Psoas muscle (tissue), 8 donors: ENCODE results near the gene RIPOR2. TPM values are rescaled to one million over a fixed set of nuclear protein-coding genes. Genes with fewer than 3 reads are reported as not detected.

ENCODE experiments used
- ATAC-seq, 4 donors: fragments of 200-7000 bp; cut with Tn5 transposase; one replicate each; pipeline ENCODE4 v1.9.1; 2020; ENCODE audit warnings: moderate library complexity in 3 of 4, mild to moderate bottlenecking in 2 of 4
- DNase-seq, 2 donors: peaks; one replicate each; pipeline ENCODE4 v3.0.0-alpha.2; 2020
- H3K27ac ChIP-seq: fragments of 200-600 bp; one replicate; pipeline ENCODE4 v1.8.0; 2022
- H3K27me3 ChIP-seq, 3 donors: fragments of 200-600 bp in 1 of 3; one replicate each; pipeline versions ENCODE4 v1.6.1 to v1.8.0; 2013 to 2022; ENCODE audit warnings: low read length in 2 of 3, mild to moderate bottlenecking in 2 of 3, moderate library complexity in 1 of 3; ENCODE audit not compliant: insufficient read depth in 3 of 3
- H3K36me3 ChIP-seq, 2 donors: fragments of 200-600 bp in 1 of 2; one replicate each; pipeline versions ENCODE4 v1.6.1 to v1.8.0; 2013 to 2022; ENCODE audit warnings: low read depth in 1 of 2, mild to moderate bottlenecking in 1 of 2, moderate library complexity in 1 of 2; ENCODE audit not compliant: insufficient read depth in 1 of 2
- H3K4me1 ChIP-seq: fragments of 200-600 bp; one replicate; pipeline ENCODE4 v1.8.0; 2022
- H3K4me3 ChIP-seq: fragments of 200-600 bp; one replicate; pipeline ENCODE4 v1.8.0; 2022; ENCODE audit warnings: mild to moderate bottlenecking
- H3K9me3 ChIP-seq: fragments of 200-600 bp; one replicate; pipeline ENCODE4 v1.8.0; 2022
- WGBS, 3 donors: extraction: QIAGEN DNeasy Blood & Tissue Kit; methylation state at CpG; one replicate each; pipeline versions ENCODE4 v1.1.6 to v1.1.7; 2013; 5-methylcytosine and 5-hydroxymethylcytosine counted together
- intact Hi-C, 2 donors: fragments of 100-400 bp; cut with DNase I; formaldehyde crosslinking; loops; one replicate each; pipeline versions ENCODE4 v1.11.0 to v1.14.2; 2022
- polyA plus RNA-seq, 3 donors: library from polyadenylated mRNA; stranded (reverse); fragments of 200-250 nt; gene quantifications; one replicate each; pipeline ENCODE4 v1.2.3, GENCODE V29; 2013
- total RNA-seq, 4 donors: library from RNA; stranded (reverse); fragmentation: NEBNext Ultra II Directional in 2 of 4; extraction: Animal tissue kit (Norgen Biotek cat#: 25700) in 2 of 4; gene quantifications; one replicate each; pipeline versions ENCODE4 v1.2.1 to v1.2.4, GENCODE V29; 2021 to 2023
- TF ChIP-seq, protein P1 (sequence below): fragments of 200-600 bp; IDR thresholded peaks from one replicate; pipeline ENCODE4 v1.8.0; 2022; ENCODE audit warnings: antibody characterized with exemption
- donor health status: healthy with polysubstance abuse.
- donor health status: DM: no; HTN: no; CAD: no; lungs with moderate emphysema.
- donor health status: Bipolar disorder and iron deficiency.
- donor health status: healthy.
- donor health status: DM: yes; HTN: yes; CAD: no.
- donor health status: DM: no; HTN: no; CAD: no.
- donor health status: DM: no; HTN: no; CAD: no.
- donor health status: DM: yes; HTN: yes; CAD: no.

The RIPOR2 gene
- total and polyA plus RNA-seq, 7 donors = 1.3 to 13.2 (median 7.1) TPM

DNA sequence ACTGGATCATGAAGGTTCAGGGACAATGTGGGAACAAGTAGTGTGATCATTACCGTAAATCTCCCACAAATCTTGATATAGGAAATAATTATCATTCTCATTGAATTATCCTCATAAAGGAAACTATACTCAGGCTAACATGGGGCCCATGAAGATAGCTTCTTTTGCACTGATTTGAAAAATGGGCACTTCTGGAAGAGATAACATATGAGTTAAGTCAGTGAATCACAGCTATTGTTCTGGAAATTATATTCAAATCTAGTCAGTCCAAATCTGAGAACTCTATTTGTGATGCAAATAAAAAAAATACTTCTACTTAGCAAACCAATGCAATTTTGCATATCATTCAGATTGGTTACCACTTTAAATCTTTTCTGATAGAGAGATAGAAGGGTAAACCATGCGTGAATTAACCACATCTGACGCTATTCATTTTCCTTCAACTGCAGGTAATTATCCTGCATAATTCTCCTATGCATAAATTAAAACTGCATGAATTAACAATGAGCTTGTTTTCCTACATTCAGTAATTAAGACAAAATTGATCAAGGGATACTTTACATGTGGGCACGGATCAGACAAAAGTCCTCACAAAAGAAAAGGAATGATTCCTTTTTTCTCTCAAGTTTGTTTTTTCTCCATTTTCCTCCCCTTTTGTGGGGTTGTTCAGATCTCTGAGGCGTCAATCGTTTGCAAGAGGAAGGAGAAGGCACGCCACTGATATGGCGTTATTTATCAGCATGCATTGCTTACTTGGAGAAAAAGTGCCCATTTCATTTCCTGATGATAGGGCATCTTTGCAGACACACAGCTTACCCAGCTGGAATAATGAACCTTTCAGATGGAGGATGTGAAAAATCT, 36.4 kb downstream of the RIPOR2 start:
- DNase-seq (no peak), ATAC-seq (no peak)
- Histone ChIP-seq H3K9me3 (no peaks in the 10 kb centered on the region), H3K27ac (no peak overlapping the region), H3K4me1 (peaks cover 34% of the 10 kb centered on the region), H3K36me3 (no peaks in the 10 kb centered on the region), H3K27me3 (no peaks in the 10 kb centered on the region), H3K4me3 (no peak overlapping the region)
- intact Hi-C loops = no loop called here
- WGBS, 3 donors = 78 to 90% (median 81%) methylated on average over 8 of the region's 8 CpGs
- TF ChIP-seq, protein P1, sequence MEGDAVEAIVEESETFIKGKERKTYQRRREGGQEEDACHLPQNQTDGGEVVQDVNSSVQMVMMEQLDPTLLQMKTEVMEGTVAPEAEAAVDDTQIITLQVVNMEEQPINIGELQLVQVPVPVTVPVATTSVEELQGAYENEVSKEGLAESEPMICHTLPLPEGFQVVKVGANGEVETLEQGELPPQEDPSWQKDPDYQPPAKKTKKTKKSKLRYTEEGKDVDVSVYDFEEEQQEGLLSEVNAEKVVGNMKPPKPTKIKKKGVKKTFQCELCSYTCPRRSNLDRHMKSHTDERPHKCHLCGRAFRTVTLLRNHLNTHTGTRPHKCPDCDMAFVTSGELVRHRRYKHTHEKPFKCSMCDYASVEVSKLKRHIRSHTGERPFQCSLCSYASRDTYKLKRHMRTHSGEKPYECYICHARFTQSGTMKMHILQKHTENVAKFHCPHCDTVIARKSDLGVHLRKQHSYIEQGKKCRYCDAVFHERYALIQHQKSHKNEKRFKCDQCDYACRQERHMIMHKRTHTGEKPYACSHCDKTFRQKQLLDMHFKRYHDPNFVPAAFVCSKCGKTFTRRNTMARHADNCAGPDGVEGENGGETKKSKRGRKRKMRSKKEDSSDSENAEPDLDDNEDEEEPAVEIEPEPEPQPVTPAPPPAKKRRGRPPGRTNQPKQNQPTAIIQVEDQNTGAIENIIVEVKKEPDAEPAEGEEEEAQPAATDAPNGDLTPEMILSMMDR = no peak

DNA sequence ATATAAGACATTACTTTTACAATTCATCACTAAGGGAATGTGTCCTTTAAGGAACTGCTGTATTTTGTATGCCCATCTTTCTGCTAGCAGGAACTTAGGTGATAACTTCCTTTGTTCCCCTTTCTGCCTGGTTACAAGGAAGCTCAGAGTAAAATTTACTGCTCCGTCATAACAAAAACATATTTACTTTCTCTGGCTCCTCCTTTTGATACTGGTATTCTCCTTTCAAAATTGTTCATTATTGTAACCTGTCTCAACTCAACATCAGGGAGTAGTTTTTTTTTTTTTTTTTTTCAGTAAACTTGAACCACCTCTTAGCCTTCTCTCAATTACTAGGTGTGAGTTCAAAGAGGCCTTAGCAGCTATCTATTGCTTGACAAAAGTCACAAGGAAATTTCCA, 37.1 kb downstream of the RIPOR2 start:
- Histone ChIP-seq H3K27ac (no peak overlapping the region), H3K36me3 (no peaks in the 10 kb centered on the region), H3K9me3 (no peaks in the 10 kb centered on the region), H3K4me1 (peaks cover 34% of the 10 kb centered on the region), H3K27me3 (no peaks in the 10 kb centered on the region), H3K4me3 (no peak overlapping the region)
- ATAC-seq (no peak), DNase-seq (no peak)
- TF ChIP-seq, protein P1 = no peak
- intact Hi-C loops = no loop called here
- 92 to 95% (median 92%) methylated on average over 1 of the region's 1 CpG for WGBS, 3 donors

DNA sequence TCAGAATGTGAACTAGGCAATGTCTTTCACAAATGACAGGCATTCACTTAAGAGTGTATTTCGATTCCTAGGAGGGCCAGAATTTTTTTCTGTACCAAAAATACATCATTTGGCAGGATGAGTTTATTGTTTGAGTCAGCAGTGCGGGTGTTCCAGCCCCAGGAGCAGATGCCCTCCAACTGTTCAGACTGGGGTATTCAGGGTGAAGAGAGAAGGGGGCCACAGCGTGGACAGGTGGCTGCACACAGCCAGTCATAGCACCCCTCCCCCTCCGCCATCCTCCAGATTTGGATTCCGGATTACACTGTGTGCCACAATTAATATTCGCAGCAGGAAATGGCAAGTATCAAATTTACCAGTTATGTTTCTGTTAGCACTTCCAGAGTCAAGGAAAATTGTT, 38.6 kb downstream of the RIPOR2 start:
- H3K4me1 ChIP-seq = peaks cover 27% of the 10 kb centered on the region
- H3K27me3 ChIP-seq = no peaks in the 10 kb centered on the region
- no peaks in the 10 kb centered on the region for H3K36me3 ChIP-seq
- DNase-seq (no peak), ATAC-seq (no peak)
- intact Hi-C loops = no loop called here
- no peak overlapping the region for H3K27ac ChIP-seq
- H3K4me3 ChIP-seq = no peak overlapping the region
- WGBS, 3 donors = 39 to 52% (median 41%) methylated on average over 6 of the region's 6 CpGs
- TF ChIP-seq, protein P1 = no peak
- no peaks in the 10 kb centered on the region for H3K9me3 ChIP-seq

DNA sequence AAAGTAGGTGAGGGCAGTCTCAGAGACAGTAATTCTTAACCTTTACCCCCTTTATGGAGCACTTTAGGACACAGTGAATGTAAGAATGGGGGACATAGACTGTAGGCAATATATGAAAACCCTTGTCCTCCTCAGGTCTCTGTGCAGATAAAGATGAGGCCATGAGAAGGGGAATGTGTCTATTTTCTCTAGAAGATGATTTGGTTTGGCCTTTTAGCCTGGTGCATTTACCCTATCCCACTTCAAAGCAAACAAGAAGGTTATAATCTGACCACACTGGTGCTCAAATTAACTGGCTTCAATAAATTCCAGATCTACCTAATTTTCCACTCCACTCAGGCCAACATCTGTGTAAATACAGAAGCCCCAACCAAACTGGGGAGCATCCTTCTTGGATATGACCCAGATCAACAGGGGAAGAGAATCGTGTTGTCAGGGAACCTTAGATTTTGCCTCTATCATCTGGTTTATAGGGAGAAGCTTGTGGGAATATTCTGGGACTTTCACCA, 42.4 kb downstream of the RIPOR2 start:
- ATAC-seq (no peak), DNase-seq (no peak)
- no peak overlapping the region for H3K27ac ChIP-seq
- no peak overlapping the region for H3K4me3 ChIP-seq
- no peaks in the 10 kb centered on the region for H3K36me3 ChIP-seq
- H3K4me1 ChIP-seq = peaks cover 36% of the 10 kb centered on the region
- TF ChIP-seq, protein P1 = no peak
- intact Hi-C loops = no loop called here
- 71 to 79% (median 78%) methylated on average over 1 of the region's 1 CpG for WGBS, 3 donors
- H3K9me3 ChIP-seq = no peaks in the 10 kb centered on the region
- H3K27me3 ChIP-seq = no peaks in the 10 kb centered on the region
